B cell (primary cell): Measurements from ENCODE around the gene KLHL3.

Experiments
- EZH2 ChIP-seq: IDR thresholded peaks from 2 replicates; pipeline ENCODE4 v1.6.1; 2012; ENCODE audit warnings: borderline replicate concordance, low read depth, mild to moderate bottlenecking, moderate library complexity, low read length; ENCODE audit not compliant: insufficient read depth, poor library complexity, severe bottlenecking
- TF ChIP-seq, protein P1 (sequence below): fragments of 200-600 bp; IDR thresholded peaks from one replicate; pipeline ENCODE4 v1.8.0; 2022; ENCODE audit warnings: antibody characterized with exemption, mild to moderate bottlenecking

- TF ChIP-seq, protein P1, sequence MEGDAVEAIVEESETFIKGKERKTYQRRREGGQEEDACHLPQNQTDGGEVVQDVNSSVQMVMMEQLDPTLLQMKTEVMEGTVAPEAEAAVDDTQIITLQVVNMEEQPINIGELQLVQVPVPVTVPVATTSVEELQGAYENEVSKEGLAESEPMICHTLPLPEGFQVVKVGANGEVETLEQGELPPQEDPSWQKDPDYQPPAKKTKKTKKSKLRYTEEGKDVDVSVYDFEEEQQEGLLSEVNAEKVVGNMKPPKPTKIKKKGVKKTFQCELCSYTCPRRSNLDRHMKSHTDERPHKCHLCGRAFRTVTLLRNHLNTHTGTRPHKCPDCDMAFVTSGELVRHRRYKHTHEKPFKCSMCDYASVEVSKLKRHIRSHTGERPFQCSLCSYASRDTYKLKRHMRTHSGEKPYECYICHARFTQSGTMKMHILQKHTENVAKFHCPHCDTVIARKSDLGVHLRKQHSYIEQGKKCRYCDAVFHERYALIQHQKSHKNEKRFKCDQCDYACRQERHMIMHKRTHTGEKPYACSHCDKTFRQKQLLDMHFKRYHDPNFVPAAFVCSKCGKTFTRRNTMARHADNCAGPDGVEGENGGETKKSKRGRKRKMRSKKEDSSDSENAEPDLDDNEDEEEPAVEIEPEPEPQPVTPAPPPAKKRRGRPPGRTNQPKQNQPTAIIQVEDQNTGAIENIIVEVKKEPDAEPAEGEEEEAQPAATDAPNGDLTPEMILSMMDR = no peak
- TF ChIP-seq EZH2 = no peak
Observed at GRCh38 chr5:137679910-137680309, 56.0 kb downstream of the KLHL3 start.
